HCT116 (cell line): ENCODE measurements around the gene CYBB. TPM values are rescaled to one million over a fixed set of nuclear protein-coding genes. Genes with fewer than 3 reads are reported as not detected.

Experiments used
- ATAC-seq: fragments of 200-7000 bp; cut with Tn5 transposase; 2 replicates; pipeline ENCODE4 v1.9.1; 2020; ENCODE audit warnings: mild to moderate bottlenecking, moderate library complexity
- BruUV-seq: library from RNA; stranded (reverse); fragments of 400-500 nt; replicated peaks from 2 replicates; lab custom pipeline; 2021; lab: Mats Ljungman, UMichigan
- CTCF ChIA-PET: fragments of 300-600 bp; sonication (Branson Sonifier 250); formaldehyde crosslinking; loops from one replicate; lab custom pipeline; 2021; ENCODE audit warnings: antibody characterized with exemption; lab: Charles Lee
- POLR2A ChIA-PET: fragments of 300-600, 350-600 bp; sonication (Branson Sonifier 250); formaldehyde crosslinking; loops from one replicate; lab custom pipeline; 2021; ENCODE audit warnings: antibody characterized with exemption; lab: Charles Lee
- RAD21 ChIA-PET, 2 experiments: fragments of 300-600 bp; sonication (Branson Sonifier 250); formaldehyde crosslinking; loops; one replicate each; lab custom pipeline; 2023; ENCODE audit warnings: low total read pairs in 2 of 2; ENCODE audit not compliant: uncharacterized antibody in 2 of 2, unreplicated experiment in 2 of 2, low non-redundant PET in 1 of 2; lab: Charles Lee
- DNase-seq: peaks from one replicate; pipeline ENCODE4 v3.0.0-alpha.2; 2010; ENCODE audit warnings: low read depth, low spot score
- H2AFZ ChIP-seq: fragments of 200-600 bp; shearing (Covaris generic), sonication (generic); 2 replicates; pipeline ENCODE4 v1.6.1; 2017; ENCODE audit warnings: low read depth, mixed run types, mixed read lengths, antibody characterized with exemption, low read length; ENCODE audit not compliant: poor library complexity, severe bottlenecking
- H3K27ac ChIP-seq: 2 replicates; pipeline ENCODE4 v1.5.1; 2012; ENCODE audit warnings: low read depth, low read length
- H3K27me3 ChIP-seq: fragments of 200-600 bp; sonication (generic); 2 replicates; pipeline ENCODE4 v1.6.1; 2016; ENCODE audit warnings: mixed run types, low read length, mixed read lengths; ENCODE audit not compliant: insufficient read depth
- H3K36me3 ChIP-seq, 2 experiments: fragments of 200-500 bp in 1 of 2; fragments of 200-600 bp in 1 of 2; sonication (Bioruptor generic) in 1 of 2; sonication (generic) in 1 of 2; 2 replicates each; pipeline versions ENCODE4 v1.5.1 to v1.6.1; 2014 to 2016; ENCODE audit warnings: low read length in 2 of 2, inconsistent platforms in 1 of 2, mixed read lengths in 1 of 2, mixed run types in 1 of 2; ENCODE audit not compliant: insufficient read depth in 2 of 2, control insufficient read depth in 1 of 2
- H3K4me1 ChIP-seq, 2 experiments: fragments of 200-600 bp in 1 of 2; sonication (generic) in 1 of 2; 2 replicates each; pipeline versions ENCODE4 v1.5.1 to v1.6.1; 2012 to 2017; ENCODE audit warnings: low read length in 2 of 2, inconsistent platforms in 1 of 2, mild to moderate bottlenecking in 1 of 2, mixed read lengths in 1 of 2, mixed run types in 1 of 2, moderate library complexity in 1 of 2; ENCODE audit not compliant: insufficient read depth in 2 of 2, control insufficient read depth in 1 of 2
- H3K4me2 ChIP-seq: fragments of 200-600 bp; sonication (generic); 2 replicates; pipeline ENCODE4 v1.6.1; 2017; ENCODE audit warnings: mixed run types, low read length, mixed read lengths
- H3K4me3 ChIP-seq, 2 experiments: fragments of 200-600 bp in 1 of 2; sonication (generic) in 1 of 2; replicated peaks in 1 of 2; 2 replicates each; pipeline ENCODE4 v1.5.1; 2011 to 2016; ENCODE audit warnings: low read length in 2 of 2, control low read depth in 1 of 2, low read depth in 1 of 2, mild to moderate bottlenecking in 1 of 2, mixed read lengths in 1 of 2, mixed run types in 1 of 2
- H3K79me2 ChIP-seq: fragments of 200-600 bp; sonication (generic); 2 replicates; pipeline ENCODE4 v1.6.1; 2017; ENCODE audit warnings: mild to moderate bottlenecking, mixed run types, low read length, moderate library complexity, mixed read lengths; ENCODE audit not compliant: insufficient read depth
- H3K9ac ChIP-seq: fragments of 200-600 bp; sonication (generic); 2 replicates; pipeline ENCODE4 v1.6.1; 2016; ENCODE audit warnings: low read length, mixed read lengths
- H3K9me2 ChIP-seq: fragments of 200-600 bp; sonication (generic), shearing (Covaris generic); 2 replicates; pipeline ENCODE4 v1.6.1; 2017; ENCODE audit warnings: mixed run types, mild to moderate bottlenecking, moderate library complexity; ENCODE audit not compliant: insufficient read depth
- H3K9me3 ChIP-seq, 2 experiments: fragments of 200-500 bp in 1 of 2; fragments of 200-600 bp in 1 of 2; sonication (Bioruptor generic) in 1 of 2; sonication (generic) in 1 of 2; 2 replicates each; pipeline ENCODE4 v1.6.1; 2014 to 2017; ENCODE audit warnings: low read length in 2 of 2, mixed read lengths in 2 of 2, inconsistent platforms in 1 of 2, low read depth in 1 of 2, mild to moderate bottlenecking in 1 of 2, mixed run types in 1 of 2, moderate library complexity in 1 of 2; ENCODE audit not compliant: control insufficient read depth in 1 of 2, insufficient read depth in 1 of 2
- H4K20me1 ChIP-seq: fragments of 200-600 bp; sonication (generic), shearing (Covaris generic); 2 replicates; pipeline ENCODE4 v1.6.1; 2017; ENCODE audit warnings: mixed run types, mild to moderate bottlenecking, moderate library complexity; ENCODE audit not compliant: insufficient read depth
- CBX3 ChIP-seq: IDR thresholded peaks from 2 replicates; pipeline ENCODE4 v1.6.1; 2012; ENCODE audit warnings: low read depth
- EGR1 ChIP-seq: IDR thresholded peaks from 2 replicates; pipeline ENCODE4 v1.6.1; 2012; ENCODE audit warnings: low read depth
- EZH2phosphoT487 ChIP-seq: fragments of 200-600 bp; IDR thresholded peaks from 2 replicates; pipeline ENCODE4 v1.6.1; 2018; ENCODE audit warnings: antibody characterized with exemption, borderline replicate concordance
- JUND ChIP-seq: IDR thresholded peaks from 2 replicates; pipeline ENCODE4 v1.6.1; 2012
- POLR2A ChIP-seq: IDR thresholded peaks from 2 replicates; pipeline ENCODE4 v1.7.0; 2011; ENCODE audit warnings: borderline replicate concordance; ENCODE audit not compliant: insufficient read depth, insufficient read length; ENCODE audit errors: extremely low read depth
- POLR2AphosphoS5 ChIP-seq: IDR thresholded peaks from 2 replicates; pipeline ENCODE4 v1.6.1; 2011; ENCODE audit warnings: mild to moderate bottlenecking, low read depth, low read length, moderate library complexity
- RAD21 ChIP-seq: IDR thresholded peaks from 2 replicates; pipeline ENCODE4 v1.6.1; 2012; ENCODE audit warnings: low read depth, mild to moderate bottlenecking
- SIN3A ChIP-seq: IDR thresholded peaks from 2 replicates; pipeline ENCODE4 v1.6.1; 2012; ENCODE audit warnings: low read depth
- ZBTB33 ChIP-seq: IDR thresholded peaks from 2 replicates; pipeline ENCODE4 v1.6.1; 2011; ENCODE audit warnings: mild to moderate bottlenecking, low read length, moderate library complexity; ENCODE audit not compliant: insufficient replicate concordance; ENCODE audit errors: extremely low read depth
- ZNF274 ChIP-seq: fragments of 200-500 bp; sonication (Bioruptor generic); IDR thresholded peaks from 2 replicates; pipeline ENCODE4 v1.6.1; 2014; ENCODE audit warnings: mild to moderate bottlenecking, low read depth, low read length, inconsistent platforms
- intact Hi-C: fragments of 100-400 bp; cut with micrococcal nuclease; formaldehyde crosslinking; loops from 2 replicates; pipeline ENCODE4 v1.10.0; 2022
- total RNA-seq: library from RNA; stranded (reverse); gene quantifications from one replicate; pipeline ENCODE4 v1.2.1, GENCODE V29; 2021; ENCODE audit not compliant: unreplicated experiment
- TF ChIP-seq, protein P1 (sequence below): IDR thresholded peaks from 2 replicates; pipeline ENCODE4 v1.6.1; 2012

The CYBB gene
- total RNA-seq, 1 experiment from 2014 or later, result 0.59 TPM

- no peak for ATAC-seq
- CTCF ChIA-PET, result no interaction called here
- intact Hi-C loops, result no loop called here
These were observed 26.5 kb upstream of the CYBB start for GRCh38 chrX:37753384-37753783.

DNA sequence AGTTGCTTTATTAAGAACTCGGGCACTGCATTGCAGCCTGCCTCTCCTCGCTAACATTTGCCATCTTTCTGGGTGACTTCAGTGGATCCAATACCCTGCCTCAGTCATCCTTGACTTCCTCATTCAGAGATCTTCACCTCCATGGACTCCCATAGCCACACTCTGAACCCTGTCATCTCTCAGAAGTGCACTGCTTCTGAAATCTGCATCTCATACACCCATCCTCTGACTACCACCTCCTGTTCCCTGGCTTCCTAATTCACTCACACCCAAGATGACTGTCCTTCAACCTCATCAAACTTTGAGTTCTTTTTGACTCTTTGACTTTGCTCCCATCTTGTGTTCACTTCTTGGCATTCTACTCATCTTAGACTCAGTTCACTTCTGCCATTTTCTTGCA lies 25.3 kb upstream of the CYBB start:
- Histone ChIP-seq H3K9me3 (no peaks in the 10 kb centered on the region), H4K20me1 (no peaks in the 10 kb centered on the region), H3K27me3 (no peaks in the 10 kb centered on the region), H3K4me2 (no peak overlapping the region), H3K9me2 (no peaks in the 10 kb centered on the region), H3K79me2 (no peaks in the 10 kb centered on the region)
- CTCF ChIA-PET, result no interaction called here
- DNase-seq, result no peak
- ATAC-seq, result no peak
- no peak for TF ChIP-seq ZBTB33
- no peak for TF ChIP-seq EGR1
- TF ChIP-seq, protein P1, sequence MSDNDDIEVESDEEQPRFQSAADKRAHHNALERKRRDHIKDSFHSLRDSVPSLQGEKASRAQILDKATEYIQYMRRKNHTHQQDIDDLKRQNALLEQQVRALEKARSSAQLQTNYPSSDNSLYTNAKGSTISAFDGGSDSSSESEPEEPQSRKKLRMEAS, result no peak
- no peak for TF ChIP-seq ZNF274
- TF ChIP-seq POLR2AphosphoS5, result no peak
- no peak for TF ChIP-seq RAD21
- TF ChIP-seq JUND, result no peak
- TF ChIP-seq POLR2A, result no peak
- no peak for TF ChIP-seq CBX3
- TF ChIP-seq SIN3A, result no peak
- TF ChIP-seq, all 23 proteins: peak for 0
- no peaks in the 10 kb centered on the region for H3K4me1 ChIP-seq
- no peaks in the 10 kb centered on the region for H3K36me3 ChIP-seq
- intact Hi-C loops, result no loop called here
- H2AFZ ChIP-seq, result no peak overlapping the region
- ChIA-PET POLR2A (no interaction called here), RAD21 (no interaction called here)
- no peak overlapping the region for H3K9ac ChIP-seq
- no TSS peak for BruUV-seq
- no peak overlapping the region for H3K27ac ChIP-seq
- H3K4me3 ChIP-seq, result no peak overlapping the region

More at GRCh38 chrX:37753384-37753783, 26.5 kb upstream of the CYBB start:
- Histone ChIP-seq H3K27ac (no peak overlapping the region), H3K36me3 (no peaks in the 10 kb centered on the region), H3K9me3 (no peaks in the 10 kb centered on the region), H3K4me1 (no peaks in the 10 kb centered on the region), H3K27me3 (no peaks in the 10 kb centered on the region), H3K4me2 (no peak overlapping the region), H4K20me1 (no peaks in the 10 kb centered on the region), H2AFZ (no peak overlapping the region), H3K9ac (no peak overlapping the region), H3K9me2 (no peaks in the 10 kb centered on the region), H3K79me2 (no peaks in the 10 kb centered on the region), H3K4me3 (no peak overlapping the region)
- POLR2A ChIA-PET, result no interaction called here
- no TSS peak for BruUV-seq
- no peak for DNase-seq
- RAD21 ChIA-PET, result no interaction called here
- TF ChIP-seq EGR1 (no peak), EZH2phosphoT487 (no peak), JUND (no peak)
